ENCODE measurements around the gene MMP28. TPM values are rescaled to one million over a fixed set of nuclear protein-coding genes. Genes with fewer than 3 reads are reported as not detected.

MMP28 gene
- total and polyA plus RNA-seq, 7 experiments from 2014 or later, result 2.9 to 33.1 (median 14.8) TPM; not detected in 1

DNA sequence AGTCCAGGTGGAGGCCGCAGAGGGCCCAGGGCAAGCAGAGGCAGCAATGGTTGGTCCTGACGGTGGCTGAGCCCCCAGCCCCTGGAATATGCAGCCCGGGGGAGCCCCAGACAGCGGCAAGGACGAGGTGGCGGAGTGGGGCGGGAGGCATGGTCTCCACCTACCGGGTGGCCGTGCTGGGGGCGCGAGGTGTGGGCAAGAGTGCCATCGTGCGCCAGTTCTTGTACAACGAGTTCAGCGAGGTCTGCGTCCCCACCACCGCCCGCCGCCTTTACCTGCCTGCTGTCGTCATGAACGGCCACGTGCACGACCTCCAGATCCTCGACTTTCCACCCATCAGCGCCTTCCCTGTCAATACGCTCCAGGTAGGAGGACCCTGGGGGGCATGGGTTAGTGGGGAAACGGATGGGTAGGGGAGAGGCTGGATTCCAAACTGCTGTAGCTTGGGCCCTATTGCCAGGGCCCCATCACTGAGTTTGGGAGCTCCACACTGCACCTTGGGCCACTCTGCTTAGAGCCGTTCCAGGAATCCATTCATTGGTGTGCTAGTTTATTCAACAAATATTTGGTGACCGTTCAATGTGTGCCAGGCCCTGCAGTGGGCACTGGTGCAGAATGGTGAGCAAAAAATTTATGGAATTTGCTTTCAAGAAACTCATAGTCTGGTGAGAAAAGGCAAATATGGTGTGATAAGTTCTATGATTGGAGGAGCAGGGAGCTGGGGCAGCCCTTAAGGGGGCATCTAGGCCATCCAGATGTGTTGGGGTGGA, 60.2 kb downstream of the MMP28 start:
- ChIA-PET POLR2A (no interaction called here), CTCF (interaction anchor here (1.9 kb wide), 1 partner anchor 14 kb away, joined by 7 read pairs; no protein-coding TSS in a partner anchor)
- Mint-ChIP-seq H3K27me3 (peaks cover 3 to 41% (median 5%) of the 10 kb centered on the region in 5 donors), H3K36me3 (peaks cover 0 to 7% (median 0%) of the 10 kb centered on the region in 5 donors), H3K9me3 (peaks cover 0 to 2% (median 0%) of the 10 kb centered on the region in 11 donors), H3K4me3 (no peak overlapping the region), H3K27ac (peak overlapping the region in 2 of 9 donors; percentile 45 to 72), H3K4me1 (peaks cover 10 to 25% (median 16%) of the 10 kb centered on the region in 7 donors)
- H3K4me1 ChIP-seq (ENCODE audit: control insufficient read depth in 2 of 2, insufficient read depth in 2 of 2, low read length in 2 of 2), result peaks cover 8 to 12% of the 10 kb centered on the region in 2 donors
- H3K4me3 ChIP-seq (ENCODE audit: low read length), result no peak overlapping the region
- H3K9me3 ChIP-seq (ENCODE audit: control insufficient read depth in 2 of 3, low read length in 3 of 3), result no peaks in the 10 kb centered on the region
- H3K27me3 ChIP-seq (ENCODE audit: control insufficient read depth in 2 of 2, insufficient read depth in 2 of 2, low read length in 2 of 2), result no peaks in the 10 kb centered on the region
- intact Hi-C loops (cut with micrococcal nuclease), result no loop called here
- DNase-seq (no peak), ATAC-seq (no peak)
- H3K27ac ChIP-seq (ENCODE audit: low read depth, low read length), result no peak overlapping the region
- no peaks in the 10 kb centered on the region for H3K36me3 ChIP-seq (ENCODE audit: control insufficient read depth in 2 of 3, insufficient read depth in 3 of 3, low read length in 3 of 3)

- peaks cover 0 to 7% (median 0%) of the 10 kb centered on the region in 5 donors for H3K36me3 Mint-ChIP-seq
- Histone ChIP-seq H3K4me3 (ENCODE audit: low read length) (no peak overlapping the region), H3K27me3 (ENCODE audit: control insufficient read depth in 2 of 2, insufficient read depth in 2 of 2, low read length in 2 of 2) (no peaks in the 10 kb centered on the region), H3K9me3 (ENCODE audit: control insufficient read depth in 2 of 3, low read length in 3 of 3) (no peaks in the 10 kb centered on the region), H3K27ac (ENCODE audit: low read depth, low read length) (no peak overlapping the region), H3K36me3 (ENCODE audit: control insufficient read depth in 2 of 3, insufficient read depth in 3 of 3, low read length in 3 of 3) (no peaks in the 10 kb centered on the region), H3K4me1 (ENCODE audit: control insufficient read depth in 2 of 2, insufficient read depth in 2 of 2, low read length in 2 of 2) (peaks cover 8 to 13% of the 10 kb centered on the region in 2 donors)
- ChIA-PET POLR2A (no interaction called here), CTCF (no interaction called here)
- H3K4me1 Mint-ChIP-seq, result peaks cover 11 to 26% (median 21%) of the 10 kb centered on the region in 7 donors
- peaks cover 0 to 2% (median 0%) of the 10 kb centered on the region in 11 donors for H3K9me3 Mint-ChIP-seq
- no peak overlapping the region for H3K27ac Mint-ChIP-seq
- ATAC-seq (no peak), DNase-seq (no peak)
- H3K4me3 Mint-ChIP-seq, result no peak overlapping the region
- intact Hi-C loops (cut with micrococcal nuclease), result no loop called here
- peaks cover 0 to 32% (median 5%) of the 10 kb centered on the region in 5 donors for H3K27me3 Mint-ChIP-seq
Measured at GRCh38 chr17:35734396-35734795, 61.0 kb downstream of the MMP28 start.

GRCh38 chr17:35733366-35733765, 62.1 kb downstream of the MMP28 start:
- Mint-ChIP-seq H3K4me3 (peak overlapping the region in 6 of 10 donors; percentile 48 to 87 (median 78)), H3K27ac (no peak overlapping the region), H3K4me1 (peaks cover 11 to 31% (median 21%) of the 10 kb centered on the region in 7 donors), H3K27me3 (peaks cover 0 to 27% (median 5%) of the 10 kb centered on the region in 5 donors), H3K9me3 (peaks cover 0 to 2% (median 0%) of the 10 kb centered on the region in 11 donors), H3K36me3 (peaks cover 0 to 7% (median 0%) of the 10 kb centered on the region in 5 donors)
- no peak for ATAC-seq
- Histone ChIP-seq H3K27me3 (ENCODE audit: control insufficient read depth in 2 of 2, insufficient read depth in 2 of 2, low read length in 2 of 2) (no peaks in the 10 kb centered on the region), H3K4me1 (ENCODE audit: control insufficient read depth in 2 of 2, insufficient read depth in 2 of 2, low read length in 2 of 2) (peaks cover 8 to 13% of the 10 kb centered on the region in 2 donors), H3K9me3 (ENCODE audit: control insufficient read depth in 2 of 3, low read length in 3 of 3) (no peaks in the 10 kb centered on the region), H3K36me3 (ENCODE audit: control insufficient read depth in 2 of 3, insufficient read depth in 3 of 3, low read length in 3 of 3) (no peaks in the 10 kb centered on the region), H3K27ac (ENCODE audit: low read depth, low read length) (no peak overlapping the region), H3K4me3 (ENCODE audit: low read length) (no peak overlapping the region)
- ChIA-PET POLR2A (no interaction called here), CTCF (interaction anchor here (1.7 kb wide), 1 partner anchor 14 kb away, joined by 5 read pairs; no protein-coding TSS in a partner anchor)
- intact Hi-C loops (cut with micrococcal nuclease), result no loop called here
- DNase-seq, result no peak

DNA sequence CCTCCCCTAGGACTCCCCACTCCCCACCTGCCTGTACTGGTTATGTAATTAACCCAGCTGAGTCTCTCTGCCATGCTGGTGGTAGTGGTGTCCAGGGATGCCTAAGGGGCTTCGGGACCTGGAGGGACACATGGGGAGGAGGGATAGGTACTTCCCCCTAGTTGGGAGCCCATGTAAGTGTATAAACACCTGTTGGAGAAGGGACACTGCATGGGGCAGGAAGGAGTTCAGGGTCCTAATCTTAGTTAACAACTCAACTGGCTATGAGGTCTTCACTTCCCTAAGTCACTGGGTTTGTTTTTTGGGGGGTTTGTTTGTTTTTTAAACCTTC, 62.7 kb downstream of the MMP28 start:
- no peak overlapping the region for H3K4me3 ChIP-seq (ENCODE audit: low read length)
- no peak overlapping the region for H3K27ac Mint-ChIP-seq
- CTCF ChIA-PET, result interaction anchor here (1.7 kb wide), 1 partner anchor 15 kb away, joined by 5 read pairs; no protein-coding TSS in a partner anchor
- H3K4me1 Mint-ChIP-seq, result peaks cover 11 to 31% (median 21%) of the 10 kb centered on the region in 7 donors
- H3K27ac ChIP-seq (ENCODE audit: low read depth, low read length), result no peak overlapping the region
- ATAC-seq, result no peak
- no peak for DNase-seq
- peaks cover 0 to 2% (median 0%) of the 10 kb centered on the region in 11 donors for H3K9me3 Mint-ChIP-seq
- intact Hi-C loops (cut with micrococcal nuclease), result no loop called here
- peaks cover 0 to 24% (median 5%) of the 10 kb centered on the region in 5 donors for H3K27me3 Mint-ChIP-seq
- peak overlapping the region; percentile 23 to 90 (median 78) for H3K4me3 Mint-ChIP-seq
- peaks cover 0 to under 1% (median 0%) of the 10 kb centered on the region in 3 experiments for H3K36me3 ChIP-seq (ENCODE audit: control insufficient read depth in 2 of 3, insufficient read depth in 3 of 3, low read length in 3 of 3)
- no peaks in the 10 kb centered on the region for H3K27me3 ChIP-seq (ENCODE audit: control insufficient read depth in 2 of 2, insufficient read depth in 2 of 2, low read length in 2 of 2)
- H3K9me3 ChIP-seq (ENCODE audit: control insufficient read depth in 2 of 3, low read length in 3 of 3), result no peaks in the 10 kb centered on the region
- POLR2A ChIA-PET, result no interaction called here
- H3K4me1 ChIP-seq (ENCODE audit: control insufficient read depth in 2 of 2, insufficient read depth in 2 of 2, low read length in 2 of 2), result peaks cover 8 to 13% of the 10 kb centered on the region in 2 donors
- peaks cover 0 to 7% (median 0%) of the 10 kb centered on the region in 5 donors for H3K36me3 Mint-ChIP-seq

DNA sequence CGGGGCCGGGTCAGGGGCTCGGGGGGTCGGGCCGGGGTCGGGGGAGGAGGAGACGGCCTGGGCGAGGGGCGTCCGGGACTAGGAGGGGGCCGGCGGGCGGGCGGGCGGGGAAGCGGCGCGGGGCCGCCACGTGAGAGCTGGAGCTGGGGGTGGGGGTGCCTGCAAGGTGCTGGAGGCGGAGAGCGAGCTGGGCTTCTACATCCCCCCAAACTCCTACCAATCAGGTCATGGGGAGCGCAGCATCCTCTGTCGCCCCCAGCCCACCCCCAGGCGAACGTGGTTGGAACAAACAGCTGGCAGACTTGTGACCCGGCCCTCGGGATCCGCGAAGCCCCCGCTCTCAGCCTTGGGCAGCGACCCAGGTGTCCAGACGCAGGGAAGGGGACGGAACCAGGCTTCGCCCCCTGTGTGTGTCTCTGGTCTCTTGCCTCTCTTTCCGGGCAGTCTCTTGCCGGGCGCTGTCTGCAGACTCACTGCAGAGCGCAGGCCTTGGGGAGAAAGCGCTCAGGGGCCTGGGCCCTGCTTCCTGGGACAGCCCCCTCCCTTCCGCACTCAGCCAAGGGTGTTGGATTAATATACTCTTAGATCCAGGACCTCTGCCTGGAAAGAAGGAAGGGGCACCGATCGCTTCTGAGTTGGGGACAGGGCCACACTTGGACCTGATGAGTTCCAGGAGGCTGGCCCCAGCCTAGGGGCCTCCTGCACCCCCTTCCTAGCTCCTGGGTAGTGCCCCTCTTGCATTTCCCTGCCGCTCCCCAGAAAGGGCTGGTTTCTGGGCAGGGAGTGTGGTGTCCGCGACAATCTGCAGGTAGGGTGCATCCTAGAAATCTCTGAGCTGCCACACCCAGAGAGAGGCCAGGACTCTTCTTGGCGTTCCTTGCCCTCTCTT, 63.3 kb downstream of the MMP28 start:
- H3K36me3 Mint-ChIP-seq, result peaks cover 0 to 7% (median 0%) of the 10 kb centered on the region in 5 donors
- peak overlapping the region; percentile 39 to 90 (median 78) for H3K4me3 Mint-ChIP-seq
- Histone ChIP-seq H3K4me1 (ENCODE audit: control insufficient read depth in 2 of 2, insufficient read depth in 2 of 2, low read length in 2 of 2) (peaks cover 8 to 13% of the 10 kb centered on the region in 2 donors), H3K9me3 (ENCODE audit: control insufficient read depth in 2 of 3, low read length in 3 of 3) (no peaks in the 10 kb centered on the region), H3K27ac (ENCODE audit: low read depth, low read length) (no peak overlapping the region), H3K4me3 (ENCODE audit: low read length) (no peak overlapping the region), H3K27me3 (ENCODE audit: control insufficient read depth in 2 of 2, insufficient read depth in 2 of 2, low read length in 2 of 2) (no peaks in the 10 kb centered on the region), H3K36me3 (ENCODE audit: control insufficient read depth in 2 of 3, insufficient read depth in 3 of 3, low read length in 3 of 3) (peaks cover 0 to 3% (median 0%) of the 10 kb centered on the region in 3 experiments)
- H3K4me1 Mint-ChIP-seq, result peaks cover 11 to 31% (median 21%) of the 10 kb centered on the region in 7 donors
- H3K27ac Mint-ChIP-seq, result peak overlapping the region in 3 of 9 donors; percentile 37 to 66 (median 51)
- intact Hi-C loops (cut with micrococcal nuclease), result no loop called here
- H3K27me3 Mint-ChIP-seq, result peaks cover 0 to 24% (median 5%) of the 10 kb centered on the region in 5 donors
- DNase-seq (no peak), ATAC-seq (no peak)
- POLR2A ChIA-PET, result interaction anchor here (1.3 kb wide), 1 partner anchor 8 kb away, joined by 4 read pairs; no protein-coding TSS in a partner anchor
- CTCF ChIA-PET, result interaction anchor here (1.7 kb wide), 1 partner anchor 15 kb away, joined by 5 read pairs; no protein-coding TSS in a partner anchor
- H3K9me3 Mint-ChIP-seq, result peaks cover 0 to 2% (median 0%) of the 10 kb centered on the region in 11 donors

All from naive thymus-derived CD4-positive, alpha-beta T cell (primary cell).